ENCODE results near the gene GSX1. TPM values are rescaled to one million over a fixed set of nuclear protein-coding genes. Genes with fewer than 3 reads are reported as not detected.
A peak's percentile ranks its signal among the peaks of the same experiment; 100 is the strongest.
"Not testable (repeated sequence)": the region's sequence is repeated elsewhere in the genome, so short reads cannot be mapped to it uniquely, and the experiment has no call there.

GSX1 gene
- total RNA-seq, result not detected

GRCh38 chr13:27792393-27793218 is at the start of gene GSX1:
TSS of gene GSX1 (plus strand) at chr13:27792483. CDS start at chr13:27792691, 208 bp downstream.
- no peaks in the 10 kb centered on the region for H3K9me3 ChIP-seq
- TF ChIP-seq POLR2A (IDR thresholded peaks at IDR 0.05) (no peak), CTCF (IDR thresholded peaks at IDR 0.05) (no peak), POLR2AphosphoS5 (IDR thresholded peaks at IDR 0.05) (no peak), EP300 (IDR thresholded peaks at IDR 0.05) (no peak)
- peaks cover 100% of the 10 kb centered on the region for H3K27me3 ChIP-seq
- peaks cover 46% of the 10 kb centered on the region for H3K4me1 ChIP-seq
- WGBS, result 1% methylated on average over 37 of the region's 87 CpGs
- no peaks in the 10 kb centered on the region for H3K36me3 ChIP-seq
- no peak within 1 kb of the TSS for H3K27ac ChIP-seq
- H3K4me3 ChIP-seq, result peak within 1 kb of the TSS; percentile 45
- DNase-seq (ENCODE audit: low spot score in 2 of 2), result no peak

GRCh38 chr13:27744801-27745200 is 47.5 kb upstream of the GSX1 start:
- H3K36me3 ChIP-seq, result no peaks in the 10 kb centered on the region
- H3K4me1 ChIP-seq, result no peaks in the 10 kb centered on the region
- H3K27ac ChIP-seq, result no peak overlapping the region
- no peak overlapping the region for H3K4me3 ChIP-seq
- no peak for DNase-seq (ENCODE audit: low spot score in 2 of 2)
- no peaks in the 10 kb centered on the region for H3K9me3 ChIP-seq
- TF ChIP-seq POLR2AphosphoS5 (IDR thresholded peaks at IDR 0.05) (no peak), EP300 (IDR thresholded peaks at IDR 0.05) (no peak), POLR2A (IDR thresholded peaks at IDR 0.05) (no peak), CTCF (IDR thresholded peaks at IDR 0.05) (no peak)
- WGBS, result 43% methylated on average over 7 of the region's 7 CpGs
- peaks cover 10% of the 10 kb centered on the region for H3K27me3 ChIP-seq

GRCh38 chr13:27745301-27745700 is 47.0 kb upstream of the GSX1 start:
- Histone ChIP-seq H3K27ac (no peak overlapping the region), H3K36me3 (no peaks in the 10 kb centered on the region), H3K4me1 (no peaks in the 10 kb centered on the region), H3K27me3 (peaks cover 10% of the 10 kb centered on the region), H3K4me3 (no peak overlapping the region), H3K9me3 (no peaks in the 10 kb centered on the region)
- DNase-seq (ENCODE audit: low spot score in 2 of 2), result no peak
- TF ChIP-seq EP300 (IDR thresholded peaks at IDR 0.05) (no peak), POLR2AphosphoS5 (IDR thresholded peaks at IDR 0.05) (no peak), POLR2A (IDR thresholded peaks at IDR 0.05) (no peak), CTCF (IDR thresholded peaks at IDR 0.05) (no peak)
- 80% methylated on average over 5 of the region's 5 CpGs for WGBS

GRCh38 chr13:27748143-27748542 is 44.1 kb upstream of the GSX1 start:
- not testable (repeated sequence) for H3K4me1 ChIP-seq; H3K36me3 ChIP-seq; H3K4me3 ChIP-seq; H3K9me3 ChIP-seq; DNase-seq (ENCODE audit: low spot score in 2 of 2); H3K27ac ChIP-seq; H3K27me3 ChIP-seq
- 94% methylated on average over 6 of the region's 21 CpGs for WGBS

- TF ChIP-seq POLR2A (IDR thresholded peaks at IDR 0.05) (no peak), CTCF (IDR thresholded peaks at IDR 0.05) (no peak), POLR2AphosphoS5 (IDR thresholded peaks at IDR 0.05) (no peak), EP300 (IDR thresholded peaks at IDR 0.05) (no peak)
- WGBS, result 48% methylated on average over 4 of the region's 4 CpGs
- H3K9me3 ChIP-seq, result no peaks in the 10 kb centered on the region
Measured at GRCh38 chr13:27751953-27752532, 40.2 kb upstream of the GSX1 start.

More at GRCh38 chr13:27751953-27752532, 40.2 kb upstream of the GSX1 start:
- H3K4me1 ChIP-seq, result no peaks in the 10 kb centered on the region
- H3K36me3 ChIP-seq, result no peaks in the 10 kb centered on the region
- no peak overlapping the region for H3K27ac ChIP-seq
- peaks cover 9% of the 10 kb centered on the region for H3K27me3 ChIP-seq
- H3K4me3 ChIP-seq, result no peak overlapping the region
- no peak for DNase-seq (ENCODE audit: low spot score in 2 of 2)
